ENCODE data around the gene IL4R. TPM values are rescaled to one million over a fixed set of nuclear protein-coding genes. Genes with fewer than 3 reads are reported as not detected.

The IL4R gene
- total RNA-seq, 1 donor from 2014 or later, result 64.1 TPM

DNA sequence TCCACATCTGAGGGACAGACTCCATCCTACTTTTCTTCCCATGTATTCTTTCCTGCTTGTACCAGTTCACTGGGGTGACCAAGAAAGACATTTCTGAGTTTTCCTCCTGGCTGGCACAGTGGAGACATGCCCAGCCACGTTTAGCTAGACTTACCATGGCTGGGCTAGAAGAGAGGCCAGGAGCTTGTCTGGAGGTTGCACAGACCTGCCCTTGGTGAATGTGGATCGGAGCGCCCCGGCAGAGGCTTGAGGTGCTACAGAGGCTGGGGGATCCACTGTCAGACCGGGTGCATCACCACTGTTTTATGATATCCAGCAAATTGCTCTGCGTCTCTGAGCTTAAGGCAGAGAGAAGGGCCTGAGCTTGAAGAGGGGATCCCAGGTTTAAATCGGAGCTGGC is 3.5 kb downstream of the IL4R start:
- intact Hi-C loops (cut with DNase I), result no loop called here
- TF ChIP-seq POLR2AphosphoS5 (IDR thresholded peaks at IDR 0.05; ENCODE audit: insufficient read depth in 1 of 2, low read depth in 1 of 2) (no peak), POLR2A (IDR thresholded peaks at IDR 0.05) (no peak)
- TF ChIP-seq, protein P1, sequence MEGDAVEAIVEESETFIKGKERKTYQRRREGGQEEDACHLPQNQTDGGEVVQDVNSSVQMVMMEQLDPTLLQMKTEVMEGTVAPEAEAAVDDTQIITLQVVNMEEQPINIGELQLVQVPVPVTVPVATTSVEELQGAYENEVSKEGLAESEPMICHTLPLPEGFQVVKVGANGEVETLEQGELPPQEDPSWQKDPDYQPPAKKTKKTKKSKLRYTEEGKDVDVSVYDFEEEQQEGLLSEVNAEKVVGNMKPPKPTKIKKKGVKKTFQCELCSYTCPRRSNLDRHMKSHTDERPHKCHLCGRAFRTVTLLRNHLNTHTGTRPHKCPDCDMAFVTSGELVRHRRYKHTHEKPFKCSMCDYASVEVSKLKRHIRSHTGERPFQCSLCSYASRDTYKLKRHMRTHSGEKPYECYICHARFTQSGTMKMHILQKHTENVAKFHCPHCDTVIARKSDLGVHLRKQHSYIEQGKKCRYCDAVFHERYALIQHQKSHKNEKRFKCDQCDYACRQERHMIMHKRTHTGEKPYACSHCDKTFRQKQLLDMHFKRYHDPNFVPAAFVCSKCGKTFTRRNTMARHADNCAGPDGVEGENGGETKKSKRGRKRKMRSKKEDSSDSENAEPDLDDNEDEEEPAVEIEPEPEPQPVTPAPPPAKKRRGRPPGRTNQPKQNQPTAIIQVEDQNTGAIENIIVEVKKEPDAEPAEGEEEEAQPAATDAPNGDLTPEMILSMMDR (IDR thresholded peaks at IDR 0.05), result no peak
- no peak for DNase-seq (ENCODE audit: extremely low spot score in 2 of 2)
- Histone ChIP-seq H3K27ac (peak overlapping the region; percentile 98), H3K4me3 (no peak overlapping the region), H3K36me3 (no peaks in the 10 kb centered on the region), H3K4me1 (peaks cover 87% of the 10 kb centered on the region), H3K9me3 (no peaks in the 10 kb centered on the region), H3K27me3 (no peaks in the 10 kb centered on the region)

DNA sequence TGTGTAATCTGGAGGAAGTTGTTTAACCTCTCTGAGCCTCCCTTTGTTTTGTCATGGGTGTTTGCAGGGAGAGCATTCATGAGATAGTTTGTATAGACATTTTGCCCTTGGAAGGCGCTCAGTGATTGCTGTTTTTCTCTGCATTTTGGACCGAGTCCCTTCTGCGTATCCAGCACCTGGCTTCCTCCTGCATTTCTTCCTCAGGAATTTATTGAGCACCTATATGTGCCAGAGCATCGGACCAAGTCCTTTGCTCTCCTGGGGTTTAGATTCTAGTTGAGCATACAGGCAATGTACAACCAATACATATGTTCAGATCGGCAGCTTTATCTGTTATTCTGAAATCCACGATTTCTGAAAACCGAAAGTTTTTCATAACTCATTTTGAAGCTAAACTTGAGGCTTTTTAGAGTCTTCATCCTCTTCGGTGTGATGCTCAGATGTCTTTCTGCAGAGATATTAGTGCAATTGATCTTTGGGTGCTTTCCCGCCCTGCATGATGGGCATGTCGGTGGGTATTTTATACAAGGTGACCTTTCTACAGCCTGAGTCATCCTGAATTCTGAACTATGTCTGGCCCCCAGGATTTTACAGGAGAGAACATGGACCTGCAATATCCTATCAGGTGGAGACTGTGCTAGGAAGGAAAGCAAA is 4.1 kb downstream of the IL4R start:
- H3K27ac ChIP-seq, result peak overlapping the region; percentile 98
- no peaks in the 10 kb centered on the region for H3K36me3 ChIP-seq
- peaks cover 90% of the 10 kb centered on the region for H3K4me1 ChIP-seq
- H3K27me3 ChIP-seq, result no peaks in the 10 kb centered on the region
- intact Hi-C loops (cut with DNase I), result no loop called here
- DNase-seq (ENCODE audit: extremely low spot score in 2 of 2), result no peak
- H3K4me3 ChIP-seq, result peak overlapping the region in 1 of 2 donors; percentile 11
- no peak for TF ChIP-seq POLR2A (IDR thresholded peaks at IDR 0.05)
- TF ChIP-seq, protein P1 (IDR thresholded peaks at IDR 0.05), result no peak
- TF ChIP-seq POLR2AphosphoS5 (IDR thresholded peaks at IDR 0.05; ENCODE audit: insufficient read depth in 1 of 2, low read depth in 1 of 2), result no peak
- no peaks in the 10 kb centered on the region for H3K9me3 ChIP-seq

DNA sequence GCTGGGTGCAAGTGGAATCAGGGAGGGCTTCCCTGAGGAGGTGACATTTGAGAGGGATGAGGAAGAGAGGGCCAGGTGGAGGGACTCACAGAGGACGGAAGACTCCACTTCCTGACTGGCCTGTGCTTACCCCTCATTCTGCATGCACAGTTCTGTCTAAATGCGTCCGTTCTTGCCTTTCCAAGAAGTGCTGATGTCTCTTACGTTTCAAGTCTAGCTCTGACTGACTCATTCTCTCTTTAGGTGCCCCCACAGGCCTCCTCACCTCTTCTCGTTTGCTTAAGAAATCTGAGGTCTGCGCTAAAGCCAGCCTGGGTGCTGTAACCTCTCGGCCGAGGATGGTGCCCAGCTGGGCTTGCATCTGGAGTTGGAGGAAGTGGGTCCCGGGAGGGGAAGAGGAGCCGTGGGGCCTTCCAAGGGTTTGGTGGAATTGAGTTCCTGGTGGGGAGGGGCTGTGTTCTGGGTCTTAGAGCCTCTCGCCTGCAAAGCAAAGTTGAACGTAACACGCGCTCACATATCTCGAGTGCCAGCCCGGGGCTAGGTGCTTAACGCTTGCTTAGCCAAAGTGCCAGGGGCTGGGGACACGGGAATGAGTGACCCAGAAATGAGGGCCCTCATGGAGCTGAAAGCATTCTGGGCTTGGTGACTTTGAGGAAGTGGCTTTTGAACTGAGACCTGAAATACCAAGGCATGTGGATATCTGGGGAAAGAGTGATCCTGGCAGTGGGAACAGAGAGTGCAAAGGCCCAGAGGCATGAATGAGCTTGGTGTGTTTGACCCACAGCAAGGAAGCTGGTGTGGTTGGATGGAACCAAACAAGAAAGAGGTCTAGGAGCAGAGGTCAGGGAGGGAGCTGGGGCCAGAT is 4.8 kb downstream of the IL4R start:
- H3K4me3 ChIP-seq, result peak overlapping the region in 1 of 2 donors; percentile 11
- peaks cover 93% of the 10 kb centered on the region for H3K4me1 ChIP-seq
- no peak for DNase-seq (ENCODE audit: extremely low spot score in 2 of 2)
- no peaks in the 10 kb centered on the region for H3K9me3 ChIP-seq
- peak overlapping the region; percentile 98 for H3K27ac ChIP-seq
- H3K36me3 ChIP-seq, result no peaks in the 10 kb centered on the region
- H3K27me3 ChIP-seq, result no peaks in the 10 kb centered on the region
- TF ChIP-seq POLR2A (IDR thresholded peaks at IDR 0.05) (no peak), POLR2AphosphoS5 (IDR thresholded peaks at IDR 0.05; ENCODE audit: insufficient read depth in 1 of 2, low read depth in 1 of 2) (peak in 1 of 2 donors; percentile 43)
- intact Hi-C loops (cut with DNase I), result no loop called here

DNA sequence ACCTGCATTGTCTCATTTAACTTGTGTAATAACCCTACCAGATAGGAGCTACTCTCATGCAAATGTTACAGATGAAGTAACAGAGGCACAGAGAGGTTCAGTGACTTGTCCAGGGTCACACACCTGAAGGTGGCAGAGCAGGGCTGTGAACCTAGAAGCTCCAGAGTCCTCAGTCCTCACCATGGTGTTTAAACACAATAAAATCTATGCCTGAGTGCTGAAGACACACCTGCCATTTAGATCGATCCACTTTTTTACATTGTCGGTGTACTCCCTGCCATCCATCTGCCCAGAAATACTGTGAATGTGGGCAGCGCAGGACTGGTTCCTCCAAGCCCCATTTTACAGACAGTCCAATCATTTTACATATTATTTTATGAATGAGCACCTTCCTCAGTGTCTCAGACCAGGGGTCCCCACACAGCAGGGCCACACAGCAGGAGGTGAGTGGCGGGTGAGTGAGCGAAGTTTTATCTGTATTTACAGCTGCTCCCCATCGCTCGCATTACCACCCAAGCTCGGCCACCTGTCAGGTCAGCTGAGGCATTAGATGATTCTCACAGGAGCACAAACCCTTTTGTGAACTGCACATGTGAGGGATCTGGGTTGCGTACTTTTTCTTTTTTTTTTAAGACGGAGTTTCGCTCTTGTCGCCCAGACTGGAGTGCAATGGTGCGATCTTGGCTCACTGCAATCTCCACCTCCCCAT is 5.6 kb downstream of the IL4R start:
- intact Hi-C loops (cut with DNase I), result no loop called here
- Histone ChIP-seq H3K27ac (peak overlapping the region; percentile 98), H3K4me3 (no peak overlapping the region), H3K27me3 (no peaks in the 10 kb centered on the region), H3K9me3 (no peaks in the 10 kb centered on the region), H3K36me3 (no peaks in the 10 kb centered on the region), H3K4me1 (peaks cover 100% of the 10 kb centered on the region)
- no peak for DNase-seq (ENCODE audit: extremely low spot score in 2 of 2)
- TF ChIP-seq, protein P1 (IDR thresholded peaks at IDR 0.05), result no peak
- TF ChIP-seq POLR2A (IDR thresholded peaks at IDR 0.05), result no peak
- no peak for TF ChIP-seq POLR2AphosphoS5 (IDR thresholded peaks at IDR 0.05; ENCODE audit: insufficient read depth in 1 of 2, low read depth in 1 of 2)

DNA sequence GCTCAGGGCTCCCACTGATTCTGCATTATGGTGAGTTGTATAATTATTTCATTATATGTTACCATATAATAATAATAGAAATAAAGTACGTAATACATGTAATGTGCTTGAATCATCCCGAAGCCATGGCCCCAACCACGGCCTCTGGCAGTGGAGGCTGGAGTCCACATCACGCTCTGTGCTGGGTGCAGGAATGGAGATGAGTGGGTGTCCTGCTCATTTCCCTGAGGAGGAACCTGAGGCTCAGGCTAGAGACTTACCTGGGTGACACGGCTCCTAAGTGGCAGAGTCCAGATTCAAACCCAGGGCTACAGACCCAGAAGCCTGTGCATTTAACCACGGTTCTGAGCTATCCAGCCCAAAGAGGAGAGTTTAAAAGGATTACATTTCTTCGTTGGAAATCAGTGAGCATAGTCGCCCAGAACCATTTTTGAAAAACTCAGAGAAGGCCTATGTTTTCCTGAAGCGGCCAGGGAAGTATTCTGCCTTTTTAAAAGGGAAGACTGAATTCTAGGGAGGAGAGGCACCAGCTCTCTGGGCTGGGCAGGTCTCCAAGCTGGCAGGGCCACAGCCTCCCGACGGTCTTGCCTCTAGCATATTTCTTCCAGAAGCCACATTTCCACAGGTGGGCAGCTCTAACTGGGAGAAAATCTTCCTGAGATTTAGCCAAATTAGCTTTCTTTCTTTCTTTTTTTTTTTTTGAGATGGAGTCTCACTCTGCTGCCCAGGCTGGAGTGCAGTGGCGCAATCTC is 6.7 kb downstream of the IL4R start:
- H3K4me3 ChIP-seq, result no peak overlapping the region
- H3K36me3 ChIP-seq, result no peaks in the 10 kb centered on the region
- H3K27me3 ChIP-seq, result no peaks in the 10 kb centered on the region
- H3K9me3 ChIP-seq, result no peaks in the 10 kb centered on the region
- intact Hi-C loops (cut with DNase I), result no loop called here
- peak overlapping the region; percentile 98 for H3K27ac ChIP-seq
- peaks cover 100% of the 10 kb centered on the region for H3K4me1 ChIP-seq
- no peak for TF ChIP-seq POLR2A (IDR thresholded peaks at IDR 0.05)
- no peak for TF ChIP-seq POLR2AphosphoS5 (IDR thresholded peaks at IDR 0.05; ENCODE audit: insufficient read depth in 1 of 2, low read depth in 1 of 2)
- TF ChIP-seq, protein P1 (IDR thresholded peaks at IDR 0.05), result no peak
- no peak for DNase-seq (ENCODE audit: extremely low spot score in 2 of 2)
